Tibial artery (tissue), 4 donors: ENCODE measurements around the gene HBD.

ENCODE experiments used
- DNase-seq, 2 donors: peaks; one replicate each; pipeline ENCODE4 v3.0.0-alpha.2; 2019
- H3K27ac ChIP-seq, 2 donors: fragments of 200-600 bp; sonication (generic) in 1 of 2; 1 replicate in 1 of 2; 2 replicates in 1 of 2; pipeline ENCODE4 v1.5.1; 2018 to 2019; ENCODE audit warnings: mild to moderate bottlenecking in 1 of 2
- H3K27me3 ChIP-seq, 2 donors: fragments of 200-600 bp; sonication (generic) in 1 of 2; one replicate each; pipeline versions ENCODE4 v1.5.1 to v1.6.0; 2016 to 2019
- H3K36me3 ChIP-seq, 3 donors: fragments of 200-600 bp; sonication (generic) in 2 of 3; one replicate each; pipeline ENCODE4 v1.5.1; 2016 to 2019; ENCODE audit warnings: mild to moderate bottlenecking in 2 of 3
- H3K4me1 ChIP-seq, 4 donors: fragments of 200-600 bp; sonication (generic) in 2 of 4; 1 replicate in 3 of 4; 2 replicates in 1 of 4; pipeline ENCODE4 v1.5.1; 2016 to 2019
- H3K4me3 ChIP-seq, 2 donors: fragments of 200-600 bp; sonication (generic) in 1 of 2; 1 replicate in 1 of 2; 2 replicates in 1 of 2; pipeline ENCODE4 v1.5.1; 2018 to 2019; ENCODE audit warnings: mild to moderate bottlenecking in 2 of 2
- H3K9me3 ChIP-seq, 3 donors: fragments of 200-600 bp; sonication (generic) in 1 of 3; one replicate each; pipeline ENCODE4 v1.5.1; 2016 to 2019
- CTCF ChIP-seq, 2 experiments: fragments of 200-600 bp in 1 of 2; fragments of 450-650 bp in 1 of 2; IDR thresholded peaks; one replicate each; pipeline ENCODE4 v1.5.1; 2017 to 2019; ENCODE audit warnings: antibody characterized with exemption in 2 of 2, mild to moderate bottlenecking in 1 of 2, moderate library complexity in 1 of 2
- intact Hi-C: fragments of 100-400 bp; cut with DNase I; formaldehyde crosslinking; loops from one replicate; pipeline ENCODE4 v1.15.0; 2023; ENCODE audit warnings: low total_unique reads

The HBD gene

GRCh38 chr11:5196067-5196466 lies 38.2 kb downstream of the HBD start:
- H3K27me3 ChIP-seq: no peaks in the 10 kb centered on the region
- no peak for TF ChIP-seq CTCF (IDR thresholded peaks at IDR 0.05)
- no peaks in the 10 kb centered on the region for H3K36me3 ChIP-seq
- intact Hi-C loops: no loop called here
- no peak overlapping the region for H3K27ac ChIP-seq
- H3K4me3 ChIP-seq: no peak overlapping the region
- H3K9me3 ChIP-seq: no peaks in the 10 kb centered on the region
- H3K4me1 ChIP-seq: no peaks in the 10 kb centered on the region
- DNase-seq: no peak

GRCh38 chr11:5192738-5193137 lies 41.5 kb downstream of the HBD start:
- Histone ChIP-seq H3K36me3 (no peaks in the 10 kb centered on the region), H3K4me1 (no peaks in the 10 kb centered on the region), H3K9me3 (peaks cover 0 to 5% (median 0%) of the 10 kb centered on the region in 3 donors), H3K27me3 (no peaks in the 10 kb centered on the region), H3K4me3 (no peak overlapping the region), H3K27ac (no peak overlapping the region)
- TF ChIP-seq CTCF (IDR thresholded peaks at IDR 0.05): no peak
- no peak for DNase-seq
- intact Hi-C loops: no loop called here

- intact Hi-C loops: no loop called here
- H3K4me3 ChIP-seq: no peak overlapping the region
- no peaks in the 10 kb centered on the region for H3K27me3 ChIP-seq
- H3K9me3 ChIP-seq: peaks cover 0 to 5% (median 0%) of the 10 kb centered on the region in 3 donors
- no peak overlapping the region for H3K27ac ChIP-seq
- no peaks in the 10 kb centered on the region for H3K4me1 ChIP-seq
- DNase-seq: no peak
- H3K36me3 ChIP-seq: no peaks in the 10 kb centered on the region
- TF ChIP-seq CTCF (IDR thresholded peaks at IDR 0.05): no peak
These were observed 46.1 kb downstream of the HBD start for GRCh38 chr11:5188201-5188600.
